ENCODE results near the gene PREPL.

Gene PREPL

GRCh38 chr2:44295633-44296359 is 65.5 kb downstream of the PREPL start:
- DNase-seq (ENCODE audit: low read depth in 3 of 3), result no peak

DNA sequence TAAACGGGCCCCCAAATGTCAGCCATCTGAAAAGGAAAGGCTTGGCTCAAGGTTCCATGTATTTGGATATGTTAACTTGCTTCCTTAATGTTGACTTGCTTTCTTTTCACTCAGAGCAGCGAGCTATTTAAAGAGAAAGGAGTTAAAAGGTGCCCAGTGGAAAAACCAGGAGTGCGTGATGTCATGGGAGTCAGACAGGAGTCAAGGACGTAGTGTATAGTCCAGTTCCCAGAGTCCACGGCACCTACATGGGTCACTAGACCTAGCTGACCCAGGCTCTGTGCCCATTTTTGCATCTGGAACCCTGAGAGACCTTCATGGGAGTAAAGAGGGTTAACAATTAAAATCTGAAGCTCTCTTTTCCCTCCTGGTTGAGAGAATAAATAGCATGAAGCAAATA is 66.2 kb downstream of the PREPL start:
- no peak for DNase-seq (ENCODE audit: low read depth in 3 of 3)

- no peak for DNase-seq (ENCODE audit: low read depth in 3 of 3)
Measured at GRCh38 chr2:44291281-44292248, 69.7 kb downstream of the PREPL start.

DNA sequence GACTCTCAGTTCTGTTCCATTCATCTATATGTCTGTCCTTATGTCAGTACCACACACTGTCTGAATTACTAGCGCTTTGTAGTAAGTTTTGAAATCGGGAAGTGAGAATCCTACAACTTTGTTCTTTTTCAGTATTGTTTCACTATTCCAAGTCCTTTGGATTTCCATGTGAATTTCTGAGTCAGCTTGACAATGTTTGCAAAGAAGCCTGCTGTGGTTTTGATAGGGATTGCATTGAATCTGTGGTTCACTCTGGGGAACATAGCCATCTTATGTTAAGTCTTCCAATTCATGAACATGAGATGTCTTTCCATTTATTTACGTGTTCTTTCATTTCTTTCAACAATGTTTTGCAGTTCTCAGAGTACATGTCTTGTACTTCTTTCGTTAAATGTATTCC is 71.0 kb downstream of the PREPL start:
- DNase-seq (ENCODE audit: low read depth in 3 of 3), result no peak

GRCh38 chr2:44286884-44287638 is 74.2 kb downstream of the PREPL start:
- DNase-seq (ENCODE audit: low read depth in 3 of 3), result no peak

- DNase-seq (ENCODE audit: low read depth in 3 of 3), result no peak
Measured at GRCh38 chr2:44286119-44286883, 75.0 kb downstream of the PREPL start.

DNA sequence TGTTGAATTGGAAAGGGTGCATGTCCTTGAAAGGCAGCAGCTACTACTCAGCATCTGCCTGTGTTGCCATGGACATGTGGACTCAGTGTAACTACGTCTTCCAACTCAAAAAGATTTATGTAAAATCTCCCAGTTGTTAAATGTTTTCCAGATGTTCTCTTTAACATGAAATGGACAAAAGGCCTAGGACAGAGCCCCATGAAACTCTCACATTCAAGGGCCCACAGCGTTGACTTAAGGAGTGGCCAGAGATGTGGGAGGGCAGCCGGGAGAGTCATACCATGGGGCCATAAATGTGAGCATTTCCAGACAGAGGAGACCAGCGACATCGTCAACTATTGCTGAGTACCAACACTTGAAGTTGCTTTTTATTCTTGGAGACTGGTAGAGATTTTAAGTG is 76.1 kb downstream of the PREPL start:
- no peak for DNase-seq (ENCODE audit: low read depth in 3 of 3)

- no peak for DNase-seq (ENCODE audit: low read depth in 3 of 3)
Measured at GRCh38 chr2:44283116-44283666, 78.1 kb downstream of the PREPL start.

DNA sequence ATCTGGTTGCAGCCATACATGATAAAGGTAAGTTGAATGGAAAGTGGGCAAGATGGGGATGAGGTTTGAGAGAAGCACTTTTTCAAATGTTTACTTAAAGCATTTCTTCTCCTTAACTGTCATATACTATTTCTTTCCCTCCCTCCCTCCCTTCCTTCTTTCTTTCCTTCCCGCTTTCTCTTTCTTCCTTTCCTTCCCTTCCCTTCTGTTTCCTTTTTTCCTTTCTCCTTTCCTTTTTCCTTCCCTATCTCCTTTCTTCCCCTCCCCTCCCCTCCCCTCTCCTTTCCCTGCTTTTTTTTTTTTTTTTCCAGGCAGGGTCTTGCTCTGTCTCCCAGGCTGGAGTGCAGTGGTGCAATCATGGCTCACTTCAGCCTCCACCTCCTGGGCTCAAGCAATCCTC is 80.4 kb downstream of the PREPL start:
- DNase-seq (ENCODE audit: low read depth in 3 of 3), result no peak

DNA sequence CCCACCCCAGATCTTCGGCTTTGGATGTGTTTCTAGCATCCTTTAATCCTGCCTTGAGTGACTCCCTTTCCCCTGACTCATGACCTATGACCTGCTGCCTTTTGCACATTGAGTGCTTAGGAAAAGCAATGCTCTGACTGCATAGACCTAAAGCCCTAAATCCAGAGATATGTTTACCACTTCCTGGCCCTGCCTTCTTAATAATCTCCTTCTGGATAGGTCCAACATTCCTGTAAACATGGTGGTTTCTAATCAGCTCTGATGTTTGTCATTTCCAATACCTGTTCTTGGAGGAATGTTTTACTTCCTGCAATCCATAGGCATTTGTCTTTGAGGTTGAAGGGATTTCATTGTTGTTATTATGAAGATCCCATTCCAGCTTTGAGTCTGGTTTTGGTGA is 83.8 kb downstream of the PREPL start:
- no peak for DNase-seq (ENCODE audit: low read depth in 3 of 3)

DNA sequence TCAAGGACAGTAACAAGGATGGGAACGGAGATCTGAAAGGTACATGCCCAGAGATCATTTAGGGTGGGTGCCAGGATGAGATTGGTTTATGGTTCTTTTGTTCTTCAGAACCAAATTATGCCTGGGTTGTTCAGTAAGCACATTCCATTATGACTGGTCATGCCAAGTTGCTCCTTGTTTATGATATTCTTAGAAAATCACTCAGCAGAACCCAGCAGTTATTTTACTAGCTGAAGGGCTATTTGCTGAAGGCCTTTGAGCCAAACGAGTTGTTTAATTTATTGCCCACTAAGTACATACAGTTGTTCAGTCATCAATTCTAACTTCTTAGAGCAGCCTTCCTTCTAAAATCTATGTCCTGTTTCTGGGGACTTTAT is 85.4 kb downstream of the PREPL start:
- DNase-seq (ENCODE audit: low read depth in 3 of 3), result no peak

DNA sequence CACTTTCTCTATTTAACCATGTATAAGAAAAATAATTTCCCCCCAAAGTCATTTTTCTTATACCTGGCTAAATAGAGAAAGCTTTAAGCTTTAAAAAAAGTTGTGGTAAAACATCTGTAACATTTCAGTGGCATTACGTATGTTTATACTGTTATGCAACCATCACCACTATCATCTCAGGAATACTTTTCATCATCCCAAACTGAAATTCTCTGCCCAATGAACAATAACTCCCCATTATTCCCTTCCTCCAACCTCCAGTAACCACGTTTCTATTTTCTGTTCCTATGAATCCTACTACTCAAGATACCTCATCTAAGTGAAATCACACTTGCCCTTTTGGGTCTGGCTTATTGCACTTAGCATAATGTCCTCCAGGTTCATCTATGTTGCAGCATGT is 87.7 kb downstream of the PREPL start:
- DNase-seq (ENCODE audit: low read depth in 3 of 3), result no peak

- no peak for DNase-seq (ENCODE audit: low read depth in 3 of 3)
Measured at GRCh38 chr2:44273076-44273475, 88.2 kb downstream of the PREPL start.

DNA sequence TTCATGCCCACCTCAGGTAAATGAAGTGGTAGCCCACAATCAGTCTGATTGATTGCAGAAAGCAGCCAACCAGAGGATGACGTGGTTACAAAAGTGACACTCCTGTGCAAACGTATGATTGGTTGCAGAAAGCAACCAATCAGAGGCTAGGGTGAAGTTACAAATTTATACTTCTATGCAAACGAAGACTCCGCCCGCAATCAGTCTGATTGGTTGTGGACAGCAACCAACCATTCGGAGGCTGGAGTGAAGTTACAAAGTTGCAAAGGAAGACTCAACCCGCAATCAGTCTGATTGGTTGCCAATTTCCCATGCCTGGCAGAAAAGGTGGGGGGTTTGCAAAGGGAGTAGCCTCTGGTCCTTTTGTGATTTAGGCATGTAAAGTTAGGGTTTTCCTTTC is 90.0 kb downstream of the PREPL start:
- no peak for DNase-seq (ENCODE audit: low read depth in 3 of 3)

DNA sequence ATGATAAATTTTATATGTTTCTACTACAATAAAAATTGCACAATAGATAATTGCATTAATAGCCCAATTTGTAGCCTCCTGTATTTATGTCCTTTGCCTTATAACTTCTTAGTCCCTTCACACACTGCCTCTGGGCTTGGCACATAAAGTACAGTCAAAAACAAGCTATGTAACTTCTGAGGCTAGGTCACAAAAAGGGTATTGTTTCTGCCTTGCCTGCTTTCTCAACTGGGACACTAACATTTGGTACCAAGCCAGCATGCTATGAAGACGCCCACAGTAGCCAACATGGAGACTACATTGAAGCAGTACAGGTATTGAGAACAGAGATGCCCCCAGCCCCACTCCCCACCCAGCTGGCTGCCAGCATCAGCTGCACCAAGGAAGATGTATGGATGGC is 91.5 kb downstream of the PREPL start:
- no peak for DNase-seq (ENCODE audit: low read depth in 3 of 3)

GRCh38 chr2:44267796-44268648 is 93.3 kb downstream of the PREPL start:
- DNase-seq (ENCODE audit: low read depth in 3 of 3), result no peak
